HepG2 (cell line): ENCODE measurements around the gene ARMC8.
"Not testable (repeated sequence)": the region's sequence is repeated elsewhere in the genome, so short reads cannot be mapped to it uniquely, and the experiment has no call there.

ENCODE experiments used
- ARHGAP35 ChIP-seq: sonication (generic); formaldehyde crosslinking; IDR thresholded peaks from 2 replicates; pipeline ENCODE4 v1.9.0; 2022; ENCODE audit warnings: mild to moderate bottlenecking, inconsistent platforms, moderate library complexity, missing genetic modification reagents, borderline replicate concordance
- CEBPB ChIP-seq: IDR thresholded peaks from 2 replicates; pipeline ENCODE4 v1.6.1; 2011; ENCODE audit warnings: low read depth, low read length, improper control_type of control experiment, borderline replicate concordance
- CTCF ChIP-seq: sonication (generic); formaldehyde crosslinking; IDR thresholded peaks from 2 replicates; pipeline ENCODE4 v1.5.0; 2020; ENCODE audit warnings: mild to moderate bottlenecking, missing genetic modification reagents, moderate library complexity
- DNMT1 ChIP-seq: sonication (generic); formaldehyde crosslinking; IDR thresholded peaks from 2 replicates; pipeline ENCODE4 v1.5.1; 2020; ENCODE audit warnings: mild to moderate bottlenecking, missing genetic modification reagents
- ELF1 ChIP-seq: sonication (generic); formaldehyde crosslinking; IDR thresholded peaks from 2 replicates; pipeline ENCODE4 v1.4.0; 2020; ENCODE audit warnings: missing genetic modification reagents
- ETV5 ChIP-seq: IDR thresholded peaks from 2 replicates; pipeline ENCODE4 v1.6.1; 2018; ENCODE audit warnings: missing biosample characterization, missing genetic modification reagents, inconsistent platforms, borderline replicate concordance
- MAFK ChIP-seq, 2 experiments: IDR thresholded peaks in 1 of 2; conservative IDR thresholded peaks in 1 of 2; 2 replicates each; pipeline ENCODE4 v1.6.1; 2011; ENCODE audit warnings: improper control_type of control experiment in 2 of 2, low read length in 2 of 2
- NCOR1 ChIP-seq: fragments of 200-600 bp; sonication (generic); IDR thresholded peaks from 2 replicates; pipeline ENCODE4 v1.7.0; 2017; ENCODE audit warnings: antibody characterized with exemption, low read length, borderline replicate concordance
- NFKB2 ChIP-seq: sonication (generic); formaldehyde crosslinking; IDR thresholded peaks from 2 replicates; pipeline ENCODE4 v1.4.0; 2020; ENCODE audit warnings: missing genetic modification reagents, borderline replicate concordance
- POLR2A ChIP-seq, 2 experiments: IDR thresholded peaks; 2 replicates each; pipeline ENCODE4 v1.6.1; 2011; ENCODE audit warnings: low read depth in 2 of 2, low read length in 2 of 2, mild to moderate bottlenecking in 1 of 2, moderate library complexity in 1 of 2; ENCODE audit not compliant: insufficient read depth in 1 of 2
- SMAD3 ChIP-seq: sonication (generic); formaldehyde crosslinking; IDR thresholded peaks from 2 replicates; pipeline ENCODE4 v1.4.0; 2020; ENCODE audit warnings: missing genetic modification reagents
- TFE3 ChIP-seq: IDR thresholded peaks from 2 replicates; pipeline ENCODE4 v1.6.1; 2016

- not testable (repeated sequence) for TF ChIP-seq DNMT1 (CRISPR knock-in tag); CTCF; SMAD3 (CRISPR knock-in tag); NFKB2 (CRISPR knock-in tag); ETV5; ARHGAP35; POLR2A (IDR thresholded peaks at IDR 0.05; ENCODE audit: insufficient read depth in 1 of 2, low read depth in 2 of 2, low read length in 2 of 2); CEBPB; ELF1 (CRISPR knock-in tag); TFE3; NCOR1; MAFK (conservative IDR thresholded peaks at IDR 0.05 in 1 of 2, IDR thresholded peaks at IDR 0.05 in 1 of 2; ENCODE audit: low read length in 2 of 2)
Measured at GRCh38 chr3:138142181-138142580, 44.9 kb upstream of the ARMC8 start.
